ENCODE results near the gene S100B. TPM values are rescaled to one million over a fixed set of nuclear protein-coding genes. Genes with fewer than 3 reads are reported as not detected.
A peak's percentile ranks its signal among the peaks of the same experiment; 100 is the strongest.

The S100B gene
- total and polyA plus RNA-seq, 9 of the 15 experiments (the other 6 are each of a cell fraction or from before 2014, with no cell fraction given): not detected

GRCh38 chr21:46597896-46598343, 7.0 kb downstream of the S100B start:
- no peaks in the 10 kb centered on the region for H3K9me1 ChIP-seq (ENCODE audit: control insufficient read depth, insufficient read depth, low read length)
- ChIA-PET CTCF (ENCODE audit: low intra/inter-chr PET ratio) (no interaction called here), POLR2A (interaction anchor here (1.5 kb wide), 1 partner anchor 12 kb away, joined by 6 read pairs; no protein-coding TSS in a partner anchor)
- no peaks in the 10 kb centered on the region for H4K20me1 ChIP-seq (replicated peaks; ENCODE audit: control insufficient read depth, insufficient read depth, low read length)
- H3K9me3 ChIP-seq (replicated peaks; ENCODE audit: control insufficient read depth, insufficient read depth, low read depth, low read length): peaks cover 3% of the 10 kb centered on the region; the same call in 1 of the 2 replicates
- H3K36me3 ChIP-seq (ENCODE audit: control insufficient read depth, insufficient read depth, low read length): no peaks in the 10 kb centered on the region
- peaks cover 0 to 5% of the 10 kb centered on the region in 2 experiments; a peak in 1 of 5 replicates for H3K27me3 ChIP-seq (ENCODE audit: control insufficient read depth in 2 of 2, insufficient read depth in 2 of 2, low read length in 2 of 2)
- H3K9ac ChIP-seq (ENCODE audit: insufficient read depth in 1 of 2, low read depth in 2 of 2, low read length in 2 of 2): peak overlapping the region in 1 of 2 experiments; percentile 38; a peak in 1 of 4 replicates
- H2AFZ ChIP-seq (ENCODE audit: low read depth, low read length): peak overlapping the region; percentile 77
- ATAC-seq (peak; percentile 71), FAIRE-seq (no peak), DNase-seq (ENCODE audit: extremely low read depth in 1 of 4, low spot score in 3 of 4) (peak; percentile 30 to 63 (median 54))
- no peak overlapping the region for H3K27ac ChIP-seq (ENCODE audit: extremely low read depth, low read depth, low read length)
- no TSS peak for BruUV-seq (replicated peaks)
- intact Hi-C loops (cut with micrococcal nuclease): no loop called here
- H3K79me2 ChIP-seq (ENCODE audit: control insufficient read depth, insufficient read depth, low read length): no peaks in the 10 kb centered on the region
- H3K4me3 ChIP-seq: no peak overlapping the region
- H3K4me1 ChIP-seq (replicated peaks in 1 of 2; ENCODE audit: control insufficient read depth in 2 of 2, insufficient read depth in 2 of 2, low read length in 2 of 2): peaks cover 19 to 20% of the 10 kb centered on the region in 2 experiments; a peak in 4 of 5 replicates
- no peak overlapping the region for H3K4me2 ChIP-seq (ENCODE audit: insufficient read depth, low read length)
- WGBS (ENCODE audit: insufficient coverage, low coverage, missing lambda C conversion rate): 59% methylated on average over 20 of the region's 20 CpGs
- in situ Hi-C loops (cut with MboI): no loop called here
- 0 out of 2 replicates have a peak, but pooled peaks have one; percentile 37 for TF ChIP-seq MBD2 (IDR thresholded peaks at IDR 0.05; ENCODE audit: borderline replicate concordance, low read depth)
- TF ChIP-seq, protein P1, sequence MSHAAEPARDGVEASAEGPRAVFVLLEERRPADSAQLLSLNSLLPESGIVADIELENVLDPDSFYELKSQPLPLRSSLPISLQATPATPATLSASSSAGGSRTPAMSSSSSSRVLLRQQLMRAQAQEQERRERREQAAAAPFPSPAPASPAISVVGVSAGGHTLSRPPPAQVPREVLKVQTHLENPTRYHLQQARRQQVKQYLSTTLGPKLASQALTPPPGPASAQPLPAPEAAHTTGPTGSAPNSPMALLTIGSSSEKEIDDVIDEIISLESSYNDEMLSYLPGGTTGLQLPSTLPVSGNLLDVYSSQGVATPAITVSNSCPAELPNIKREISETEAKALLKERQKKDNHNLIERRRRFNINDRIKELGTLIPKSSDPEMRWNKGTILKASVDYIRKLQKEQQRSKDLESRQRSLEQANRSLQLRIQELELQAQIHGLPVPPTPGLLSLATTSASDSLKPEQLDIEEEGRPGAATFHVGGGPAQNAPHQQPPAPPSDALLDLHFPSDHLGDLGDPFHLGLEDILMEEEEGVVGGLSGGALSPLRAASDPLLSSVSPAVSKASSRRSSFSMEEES (CRISPR knock-in tag; IDR thresholded peaks at IDR 0.05): 0 out of 2 replicates have a peak, but pooled peaks have one; percentile 14
- peak; percentile 60; the same call in 1 of the 2 replicates for TF ChIP-seq CC2D1A (IDR thresholded peaks at IDR 0.05)
- TF ChIP-seq, protein P2, sequence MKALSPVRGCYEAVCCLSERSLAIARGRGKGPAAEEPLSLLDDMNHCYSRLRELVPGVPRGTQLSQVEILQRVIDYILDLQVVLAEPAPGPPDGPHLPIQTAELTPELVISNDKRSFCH (CRISPR knock-in tag; IDR thresholded peaks at IDR 0.05): no peak
- TF ChIP-seq, protein P2 (tag; IDR thresholded peaks at IDR 0.05): no peak
- peak; percentile 7; the same call in 1 of the 2 replicates for TF ChIP-seq ZNF316 (IDR thresholded peaks at IDR 0.05)
- no peak for TF ChIP-seq RFX5 (IDR thresholded peaks at IDR 0.05; ENCODE audit: low read depth, low read length)
- TF ChIP-seq TSHZ1 (CRISPR knock-in tag; IDR thresholded peaks at IDR 0.05): no peak
- peak; percentile 91 for TF ChIP-seq USF1 (CRISPR knock-in tag; IDR thresholded peaks at IDR 0.05)
- TF ChIP-seq ZNF121 (CRISPR knock-in tag; conservative IDR thresholded peaks at IDR 0.05): 0 out of 2 replicates have a peak, but pooled peaks have one; percentile 22

Measured in K562 (cell line).